ENCODE measurements around the gene HYKK.

HYKK gene, protein sequence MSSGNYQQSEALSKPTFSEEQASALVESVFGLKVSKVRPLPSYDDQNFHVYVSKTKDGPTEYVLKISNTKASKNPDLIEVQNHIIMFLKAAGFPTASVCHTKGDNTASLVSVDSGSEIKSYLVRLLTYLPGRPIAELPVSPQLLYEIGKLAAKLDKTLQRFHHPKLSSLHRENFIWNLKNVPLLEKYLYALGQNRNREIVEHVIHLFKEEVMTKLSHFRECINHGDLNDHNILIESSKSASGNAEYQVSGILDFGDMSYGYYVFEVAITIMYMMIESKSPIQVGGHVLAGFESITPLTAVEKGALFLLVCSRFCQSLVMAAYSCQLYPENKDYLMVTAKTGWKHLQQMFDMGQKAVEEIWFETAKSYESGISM

DNA sequence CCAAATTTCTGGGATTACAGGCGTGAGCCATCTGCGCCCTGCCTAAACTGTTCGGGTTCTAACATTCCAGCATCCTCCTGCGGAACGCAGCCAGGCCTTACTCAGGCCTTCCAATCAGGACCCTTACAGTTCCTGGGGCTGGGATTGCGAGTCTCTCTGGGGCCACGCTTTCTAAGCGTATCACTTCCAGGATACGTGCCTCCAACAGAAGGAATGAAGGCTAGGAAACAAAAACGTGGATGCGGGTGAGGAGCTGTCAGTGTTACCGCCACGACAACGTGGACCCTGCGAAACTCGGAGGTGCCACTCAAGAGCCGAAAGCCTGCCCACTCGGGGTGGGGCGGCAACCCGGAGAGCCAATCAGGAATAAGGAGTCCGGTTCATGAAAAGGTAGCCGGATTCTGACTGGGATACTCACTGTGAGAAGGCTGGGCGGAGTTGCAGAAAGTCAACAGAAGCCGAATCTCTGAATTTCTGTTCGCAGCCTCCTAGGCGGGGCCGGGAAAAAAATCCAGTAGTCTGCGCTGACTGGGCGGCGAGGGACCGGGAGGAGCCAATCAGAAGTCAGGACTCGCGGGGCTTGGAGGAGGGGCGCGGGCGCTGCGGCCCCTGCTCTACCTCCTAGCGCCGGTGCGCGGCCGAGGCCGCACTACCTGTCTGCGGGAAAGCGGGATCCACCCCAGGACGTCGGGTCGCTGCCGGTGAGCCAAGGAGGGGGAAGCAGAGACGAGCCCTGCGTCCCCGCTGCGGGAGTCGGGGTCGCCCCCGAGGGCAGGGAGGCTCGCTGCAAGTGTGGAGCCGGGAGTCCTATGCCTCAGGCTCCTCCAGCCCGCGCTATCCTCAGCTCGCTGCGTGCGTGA, at the start of gene HYKK:
HYKK (plus strand) TSS at position 607 of the 860 bp plus-strand sequence. CDS start 5,512 bp downstream, outside the sequence.
- H3K4me3 ChIP-seq (ENCODE audit: control insufficient read depth, low read depth, low read length) = peak within 1 kb of the TSS; percentile 70
- DNase-seq (ENCODE audit: low read depth) = peak; percentile 86
- TF ChIP-seq, protein P1, sequence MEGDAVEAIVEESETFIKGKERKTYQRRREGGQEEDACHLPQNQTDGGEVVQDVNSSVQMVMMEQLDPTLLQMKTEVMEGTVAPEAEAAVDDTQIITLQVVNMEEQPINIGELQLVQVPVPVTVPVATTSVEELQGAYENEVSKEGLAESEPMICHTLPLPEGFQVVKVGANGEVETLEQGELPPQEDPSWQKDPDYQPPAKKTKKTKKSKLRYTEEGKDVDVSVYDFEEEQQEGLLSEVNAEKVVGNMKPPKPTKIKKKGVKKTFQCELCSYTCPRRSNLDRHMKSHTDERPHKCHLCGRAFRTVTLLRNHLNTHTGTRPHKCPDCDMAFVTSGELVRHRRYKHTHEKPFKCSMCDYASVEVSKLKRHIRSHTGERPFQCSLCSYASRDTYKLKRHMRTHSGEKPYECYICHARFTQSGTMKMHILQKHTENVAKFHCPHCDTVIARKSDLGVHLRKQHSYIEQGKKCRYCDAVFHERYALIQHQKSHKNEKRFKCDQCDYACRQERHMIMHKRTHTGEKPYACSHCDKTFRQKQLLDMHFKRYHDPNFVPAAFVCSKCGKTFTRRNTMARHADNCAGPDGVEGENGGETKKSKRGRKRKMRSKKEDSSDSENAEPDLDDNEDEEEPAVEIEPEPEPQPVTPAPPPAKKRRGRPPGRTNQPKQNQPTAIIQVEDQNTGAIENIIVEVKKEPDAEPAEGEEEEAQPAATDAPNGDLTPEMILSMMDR (IDR thresholded peaks at IDR 0.05; ENCODE audit: control insufficient read depth, insufficient read depth, low read depth, low read length, missing control alignments) = no peak

DNA sequence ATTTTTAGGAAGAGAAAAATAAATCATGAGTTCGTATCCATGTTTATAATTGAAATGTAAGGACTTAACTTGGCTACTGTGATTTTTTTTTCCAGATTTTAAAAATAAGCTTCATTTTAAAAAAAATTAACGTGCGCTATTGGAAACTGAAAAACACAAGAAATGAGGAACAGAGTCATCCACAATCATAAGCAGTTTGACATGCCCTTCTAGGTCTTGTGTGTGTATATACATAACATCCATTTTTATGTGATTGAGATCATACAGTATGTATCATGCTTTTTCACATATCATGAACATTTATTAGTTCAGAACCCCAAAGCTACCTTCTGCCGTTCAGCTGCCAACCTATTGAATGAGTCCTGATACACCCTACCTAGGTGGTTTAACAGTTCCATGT, 46.6 kb upstream of the HYKK start:
- TF ChIP-seq, protein P1 (IDR thresholded peaks at IDR 0.05; ENCODE audit: control insufficient read depth, insufficient read depth, low read depth, low read length, missing control alignments) = no peak
- H3K4me3 ChIP-seq (ENCODE audit: control insufficient read depth, low read depth, low read length) = no peak overlapping the region
- no peak for DNase-seq (ENCODE audit: low read depth)

DNA sequence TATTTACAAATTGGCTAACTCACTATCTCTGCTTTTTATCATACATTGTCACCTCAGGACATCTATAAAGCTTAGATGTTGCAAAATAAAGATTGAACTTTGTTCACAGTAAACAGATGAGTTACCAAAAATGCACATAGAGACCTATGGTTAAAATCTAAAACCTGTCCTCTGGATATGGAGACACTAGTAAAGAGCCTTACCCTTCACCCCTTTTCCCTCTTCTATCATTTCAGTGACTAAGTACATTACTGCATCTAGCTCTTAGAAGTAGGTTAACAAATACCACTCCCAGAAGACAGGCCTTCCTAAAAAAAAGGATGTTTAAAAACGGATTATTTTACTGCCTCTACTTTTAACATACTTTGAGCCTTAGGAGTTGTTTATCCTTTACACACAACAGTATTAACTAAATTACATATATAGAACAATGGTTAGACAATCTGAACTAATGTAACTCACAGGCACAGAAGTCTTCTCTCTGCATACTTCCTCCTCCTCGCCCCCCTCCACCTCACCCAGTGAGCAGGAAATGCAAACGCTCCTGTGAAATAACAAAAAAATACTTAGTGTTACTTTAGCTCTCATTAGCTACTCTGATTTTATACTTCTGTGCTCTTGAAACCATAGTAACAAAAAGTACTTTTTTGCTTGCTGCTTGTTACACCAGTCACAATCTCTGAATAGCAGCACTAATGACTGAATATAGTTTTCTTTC, 46.0 kb upstream of the HYKK start:
- no peak overlapping the region for H3K4me3 ChIP-seq (ENCODE audit: control insufficient read depth, low read depth, low read length)
- DNase-seq (ENCODE audit: low read depth) = no peak
- TF ChIP-seq, protein P1 (IDR thresholded peaks at IDR 0.05; ENCODE audit: control insufficient read depth, insufficient read depth, low read depth, low read length, missing control alignments) = no peak

DNA sequence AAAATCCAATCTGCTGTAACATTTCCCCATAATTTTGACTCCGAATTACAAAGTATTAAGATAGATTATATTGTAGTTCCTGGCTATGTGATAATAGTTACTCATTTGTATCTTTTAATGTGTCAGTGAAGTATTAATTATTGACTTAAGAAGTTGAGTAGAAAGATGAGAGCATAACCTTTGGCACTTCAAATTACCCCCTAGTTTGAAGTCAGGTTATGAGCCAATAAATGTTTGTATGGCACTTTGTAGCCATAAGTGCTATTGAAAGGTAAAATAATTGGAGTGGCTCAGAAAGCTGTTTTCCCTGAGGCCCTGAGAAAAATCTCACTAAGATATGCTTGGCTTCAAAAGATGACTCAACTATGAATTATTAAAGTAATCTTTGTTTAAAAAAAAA, 38.3 kb upstream of the HYKK start:
- TF ChIP-seq, protein P1 (IDR thresholded peaks at IDR 0.05; ENCODE audit: control insufficient read depth, insufficient read depth, low read depth, low read length, missing control alignments) = no peak
- no peak overlapping the region for H3K4me3 ChIP-seq (ENCODE audit: control insufficient read depth, low read depth, low read length)
- DNase-seq (ENCODE audit: low read depth) = no peak

DNA sequence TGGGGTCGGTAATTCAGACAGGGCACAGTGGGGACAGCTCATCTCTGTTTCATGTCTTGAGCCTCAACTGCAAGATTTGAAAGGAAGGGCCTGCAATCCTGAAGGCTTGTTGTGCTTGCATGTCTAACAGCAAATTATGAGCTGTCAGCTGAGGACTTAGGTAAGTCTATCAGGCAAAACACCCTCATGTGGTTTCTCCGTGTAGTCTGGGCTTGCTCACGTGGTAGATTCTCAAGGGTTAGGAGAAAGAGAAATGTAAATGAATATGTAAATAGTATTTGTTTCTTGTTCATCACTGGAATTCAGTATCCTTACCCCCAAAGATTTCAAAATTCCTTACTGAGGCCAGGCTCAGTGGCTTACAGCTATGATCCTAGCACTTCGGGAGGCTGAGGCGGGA, 30.1 kb upstream of the HYKK start:
- TF ChIP-seq, protein P1 (IDR thresholded peaks at IDR 0.05; ENCODE audit: control insufficient read depth, insufficient read depth, low read depth, low read length, missing control alignments) = no peak
- H3K4me3 ChIP-seq (ENCODE audit: control insufficient read depth, low read depth, low read length) = no peak overlapping the region
- DNase-seq (ENCODE audit: low read depth) = no peak

DNA sequence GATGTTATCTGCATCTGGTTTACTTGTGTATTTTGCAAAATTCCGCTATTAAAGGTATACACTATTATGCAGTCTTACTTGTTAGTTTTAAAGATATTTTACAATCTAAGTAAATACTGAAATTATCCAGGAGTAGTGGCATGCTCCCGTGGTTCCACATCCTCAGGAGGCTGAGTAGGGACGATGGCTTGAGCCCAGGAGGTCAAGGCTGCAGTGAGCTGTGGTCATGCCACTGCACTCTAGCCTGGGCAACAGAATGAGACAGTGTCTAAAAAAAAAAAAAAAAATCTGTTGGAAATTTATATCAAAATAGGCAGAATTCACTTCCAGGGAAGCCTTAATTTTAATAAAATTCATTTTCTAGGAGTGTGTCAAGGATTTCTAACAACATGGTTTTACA, 27.7 kb upstream of the HYKK start:
- TF ChIP-seq, protein P1 (IDR thresholded peaks at IDR 0.05; ENCODE audit: control insufficient read depth, insufficient read depth, low read depth, low read length, missing control alignments) = no peak
- DNase-seq (ENCODE audit: low read depth) = no peak
- no peak overlapping the region for H3K4me3 ChIP-seq (ENCODE audit: control insufficient read depth, low read depth, low read length)
